Vagina (tissue), 2 donors: Measurements from ENCODE around the gene WFIKKN1. TPM values are rescaled to one million over a fixed set of nuclear protein-coding genes. Genes with fewer than 3 reads are reported as not detected.

Source experiments
- DNase-seq, 2 donors: peaks; one replicate each; pipeline ENCODE4 v3.0.0-alpha.2; 2017; ENCODE audit errors: extremely low spot score in 2 of 2
- H3K27ac ChIP-seq: fragments of 200-600 bp; sonication (generic); one replicate; pipeline ENCODE4 v1.5.1; 2019
- H3K27me3 ChIP-seq: fragments of 200-600 bp; sonication (generic); one replicate; pipeline ENCODE4 v1.5.1; 2019
- H3K36me3 ChIP-seq, 2 donors: fragments of 200-600 bp; sonication (generic); one replicate each; pipeline ENCODE4 v1.5.1; 2017 to 2019
- H3K4me1 ChIP-seq: fragments of 200-600 bp; sonication (generic); one replicate; pipeline ENCODE4 v1.5.1; 2019
- H3K4me3 ChIP-seq, 2 donors: fragments of 200-600 bp; sonication (generic); 1 replicate in 1 of 2; 2 replicates in 1 of 2; pipeline ENCODE4 v1.5.1; 2016 to 2019
- H3K9me3 ChIP-seq: fragments of 200-600 bp; sonication (generic); one replicate; pipeline ENCODE4 v1.5.1; 2019
- POLR2A ChIP-seq, 2 donors: fragments of 450-650 bp; IDR thresholded peaks; one replicate each; pipeline ENCODE4 v1.6.1; 2017; ENCODE audit warnings: antibody characterized with exemption in 2 of 2, mild to moderate bottlenecking in 2 of 2, moderate library complexity in 2 of 2
- POLR2AphosphoS5 ChIP-seq, 2 donors: sonication (generic); formaldehyde crosslinking; IDR thresholded peaks; one replicate each; pipeline ENCODE4 v1.9.0; 2017; ENCODE audit warnings: antibody characterized with exemption in 2 of 2, mild to moderate bottlenecking in 2 of 2, low read depth in 1 of 2; ENCODE audit not compliant: insufficient read depth in 1 of 2
- intact Hi-C: fragments of 100-400 bp; cut with DNase I; formaldehyde crosslinking; loops from one replicate; pipeline ENCODE4 v1.15.1; 2023
- total RNA-seq: library from RNA; depleted of rRNA; stranded (reverse); fragments of >200 nt; gene quantifications from one replicate; pipeline ENCODE4 v1.2.3, GENCODE V29; 2016
- TF ChIP-seq, protein P1 (sequence below), 3 experiments: fragments of 450-650 bp in 2 of 3; fragments of 200-600 bp in 1 of 3; sonication (generic) in 1 of 3; IDR thresholded peaks; one replicate each; pipeline ENCODE4 v1.5.1; 2017 to 2019; ENCODE audit warnings: antibody characterized with exemption in 3 of 3, mild to moderate bottlenecking in 2 of 3, moderate library complexity in 2 of 3

WFIKKN1 gene
- total RNA-seq, 1 donor from 2014 or later, result 3.2 TPM

DNA sequence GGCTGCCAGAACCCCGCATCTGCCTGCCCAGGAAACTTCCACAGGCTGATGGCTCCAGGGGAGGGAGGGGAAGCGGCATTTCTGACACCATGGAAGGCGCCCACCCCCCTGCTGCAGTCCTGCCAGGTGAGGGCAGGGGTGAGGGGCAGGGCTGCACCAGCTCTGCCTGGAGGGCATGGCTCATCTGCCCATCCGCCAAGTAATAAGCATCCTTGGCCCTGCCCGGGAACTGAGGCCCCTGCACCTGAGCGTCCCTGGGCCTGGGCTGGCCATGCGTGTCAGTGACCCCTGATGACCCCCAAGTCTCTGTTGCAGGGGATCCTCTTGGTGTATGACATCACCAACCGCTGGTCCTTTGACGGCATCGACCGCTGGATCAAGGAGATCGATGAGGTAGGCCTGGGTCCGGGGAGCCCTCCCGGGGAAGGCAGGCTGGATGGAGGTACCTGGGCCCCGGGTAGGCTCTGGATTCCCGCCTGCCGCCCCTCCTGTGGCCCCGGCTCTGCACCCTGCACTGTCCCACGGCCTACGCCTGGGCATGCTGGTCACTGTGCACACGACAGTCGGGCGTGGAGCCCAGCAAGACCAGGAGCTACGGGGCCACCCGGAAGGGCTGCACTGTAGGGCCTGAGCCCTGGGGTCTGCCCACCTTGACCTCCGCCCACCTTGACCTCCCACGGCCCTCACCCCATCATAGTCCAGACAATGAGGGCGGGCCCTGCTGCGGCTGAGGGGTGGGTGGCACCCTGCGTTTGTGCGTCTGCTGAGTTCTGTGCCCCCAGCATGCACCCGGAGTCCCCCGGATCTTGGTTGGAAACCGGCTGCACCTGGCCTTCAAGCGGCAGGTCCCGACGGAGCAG is 5.4 kb upstream of the WFIKKN1 start:
- no peaks in the 10 kb centered on the region for H3K9me3 ChIP-seq
- intact Hi-C loops, result no loop called here
- no peaks in the 10 kb centered on the region for H3K27me3 ChIP-seq
- DNase-seq, result no peak
- H3K27ac ChIP-seq, result peak overlapping the region; percentile 82
- peaks cover 53% of the 10 kb centered on the region for H3K4me1 ChIP-seq
- H3K36me3 ChIP-seq, result no peaks in the 10 kb centered on the region
- TF ChIP-seq, protein P1, sequence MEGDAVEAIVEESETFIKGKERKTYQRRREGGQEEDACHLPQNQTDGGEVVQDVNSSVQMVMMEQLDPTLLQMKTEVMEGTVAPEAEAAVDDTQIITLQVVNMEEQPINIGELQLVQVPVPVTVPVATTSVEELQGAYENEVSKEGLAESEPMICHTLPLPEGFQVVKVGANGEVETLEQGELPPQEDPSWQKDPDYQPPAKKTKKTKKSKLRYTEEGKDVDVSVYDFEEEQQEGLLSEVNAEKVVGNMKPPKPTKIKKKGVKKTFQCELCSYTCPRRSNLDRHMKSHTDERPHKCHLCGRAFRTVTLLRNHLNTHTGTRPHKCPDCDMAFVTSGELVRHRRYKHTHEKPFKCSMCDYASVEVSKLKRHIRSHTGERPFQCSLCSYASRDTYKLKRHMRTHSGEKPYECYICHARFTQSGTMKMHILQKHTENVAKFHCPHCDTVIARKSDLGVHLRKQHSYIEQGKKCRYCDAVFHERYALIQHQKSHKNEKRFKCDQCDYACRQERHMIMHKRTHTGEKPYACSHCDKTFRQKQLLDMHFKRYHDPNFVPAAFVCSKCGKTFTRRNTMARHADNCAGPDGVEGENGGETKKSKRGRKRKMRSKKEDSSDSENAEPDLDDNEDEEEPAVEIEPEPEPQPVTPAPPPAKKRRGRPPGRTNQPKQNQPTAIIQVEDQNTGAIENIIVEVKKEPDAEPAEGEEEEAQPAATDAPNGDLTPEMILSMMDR (IDR thresholded peaks at IDR 0.05), result no peak
- TF ChIP-seq POLR2AphosphoS5 (IDR thresholded peaks at IDR 0.05; ENCODE audit: insufficient read depth in 1 of 2, low read depth in 1 of 2), result no peak
- no peak for TF ChIP-seq POLR2A (IDR thresholded peaks at IDR 0.05)
- no peak overlapping the region for H3K4me3 ChIP-seq

DNA sequence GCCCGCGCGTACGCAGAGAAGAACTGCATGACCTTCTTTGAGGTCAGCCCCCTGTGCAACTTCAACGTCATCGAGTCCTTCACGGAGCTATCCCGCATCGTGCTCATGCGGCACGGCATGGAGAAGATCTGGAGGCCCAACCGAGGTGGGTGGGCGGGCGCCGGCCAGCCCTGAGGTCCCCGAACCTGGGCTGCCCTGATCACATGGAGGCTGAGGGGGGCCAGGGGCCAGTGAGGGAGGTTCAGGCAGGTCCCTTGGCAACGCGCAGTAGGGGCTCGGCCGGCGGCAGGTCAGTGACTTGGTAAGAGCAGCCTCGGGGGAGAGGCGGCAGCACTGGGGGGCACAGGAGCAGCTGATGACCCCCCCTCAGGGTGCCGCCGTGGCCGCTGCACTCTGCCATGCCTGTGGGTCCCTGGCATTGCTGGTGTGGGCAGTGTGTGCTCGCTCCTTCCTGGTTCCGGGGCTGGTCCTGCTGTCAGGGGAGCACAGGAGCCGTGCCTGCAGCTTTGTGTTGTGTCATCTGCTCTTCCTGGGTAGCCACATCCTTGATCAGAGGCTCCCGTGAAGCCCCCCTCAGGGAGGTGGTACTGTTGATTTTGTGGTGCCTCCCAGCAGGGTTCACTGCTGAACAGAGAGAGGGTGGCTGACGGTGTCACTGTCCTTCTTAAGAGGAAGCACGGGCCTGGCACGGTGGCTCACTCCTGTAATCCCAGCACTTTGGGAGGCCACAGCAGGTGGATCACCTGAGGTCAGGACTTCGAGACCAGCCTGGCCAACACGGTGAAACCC is 4.6 kb upstream of the WFIKKN1 start:
- TF ChIP-seq POLR2AphosphoS5 (IDR thresholded peaks at IDR 0.05; ENCODE audit: insufficient read depth in 1 of 2, low read depth in 1 of 2) (no peak), POLR2A (IDR thresholded peaks at IDR 0.05) (no peak)
- TF ChIP-seq, protein P1 (IDR thresholded peaks at IDR 0.05), result no peak
- no peaks in the 10 kb centered on the region for H3K36me3 ChIP-seq
- H3K4me1 ChIP-seq, result peaks cover 57% of the 10 kb centered on the region
- H3K27me3 ChIP-seq, result no peaks in the 10 kb centered on the region
- H3K4me3 ChIP-seq, result no peak overlapping the region
- intact Hi-C loops, result no loop called here
- no peaks in the 10 kb centered on the region for H3K9me3 ChIP-seq
- DNase-seq, result no peak
- H3K27ac ChIP-seq, result peak overlapping the region; percentile 82

DNA sequence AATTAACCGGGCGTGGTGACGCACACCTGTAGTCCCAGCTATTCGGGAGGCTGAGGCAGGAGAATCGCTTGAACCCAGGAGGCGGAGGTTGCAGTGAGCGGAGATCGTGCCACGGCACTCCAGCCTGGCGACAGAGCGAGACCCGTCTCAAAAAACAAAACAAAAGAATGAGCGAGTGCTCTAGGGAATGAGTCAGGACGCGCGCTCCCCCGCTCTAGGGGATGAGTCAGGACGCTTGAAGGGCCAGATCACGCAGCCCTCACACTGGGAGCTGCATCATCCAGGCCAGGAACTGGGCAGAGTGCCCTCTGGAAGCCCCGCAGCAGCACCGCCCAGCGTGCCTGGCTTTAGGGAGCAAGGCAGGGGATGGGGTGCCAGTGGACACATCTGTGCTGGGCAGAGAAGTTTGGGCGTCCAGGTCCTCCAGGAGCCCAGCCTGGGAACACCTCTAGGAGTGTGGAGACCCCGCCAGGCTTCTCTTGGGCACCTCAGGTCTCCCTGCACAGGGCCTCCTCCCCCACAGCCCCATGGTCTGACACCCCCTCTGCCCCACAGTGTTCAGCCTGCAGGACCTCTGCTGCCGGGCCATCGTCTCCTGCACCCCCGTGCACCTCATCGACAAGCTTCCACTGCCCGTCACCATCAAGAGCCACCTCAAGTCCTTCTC is 3.9 kb upstream of the WFIKKN1 start:
- Histone ChIP-seq H3K27me3 (no peaks in the 10 kb centered on the region), H3K27ac (peak overlapping the region; percentile 82), H3K9me3 (no peaks in the 10 kb centered on the region), H3K4me3 (no peak overlapping the region), H3K36me3 (no peaks in the 10 kb centered on the region), H3K4me1 (peaks cover 54% of the 10 kb centered on the region)
- no peak for DNase-seq
- TF ChIP-seq, protein P1 (IDR thresholded peaks at IDR 0.05), result no peak
- peak; percentile 75 to 77 for TF ChIP-seq POLR2AphosphoS5 (IDR thresholded peaks at IDR 0.05; ENCODE audit: insufficient read depth in 1 of 2, low read depth in 1 of 2)
- no peak for TF ChIP-seq POLR2A (IDR thresholded peaks at IDR 0.05)
- intact Hi-C loops, result no loop called here

DNA sequence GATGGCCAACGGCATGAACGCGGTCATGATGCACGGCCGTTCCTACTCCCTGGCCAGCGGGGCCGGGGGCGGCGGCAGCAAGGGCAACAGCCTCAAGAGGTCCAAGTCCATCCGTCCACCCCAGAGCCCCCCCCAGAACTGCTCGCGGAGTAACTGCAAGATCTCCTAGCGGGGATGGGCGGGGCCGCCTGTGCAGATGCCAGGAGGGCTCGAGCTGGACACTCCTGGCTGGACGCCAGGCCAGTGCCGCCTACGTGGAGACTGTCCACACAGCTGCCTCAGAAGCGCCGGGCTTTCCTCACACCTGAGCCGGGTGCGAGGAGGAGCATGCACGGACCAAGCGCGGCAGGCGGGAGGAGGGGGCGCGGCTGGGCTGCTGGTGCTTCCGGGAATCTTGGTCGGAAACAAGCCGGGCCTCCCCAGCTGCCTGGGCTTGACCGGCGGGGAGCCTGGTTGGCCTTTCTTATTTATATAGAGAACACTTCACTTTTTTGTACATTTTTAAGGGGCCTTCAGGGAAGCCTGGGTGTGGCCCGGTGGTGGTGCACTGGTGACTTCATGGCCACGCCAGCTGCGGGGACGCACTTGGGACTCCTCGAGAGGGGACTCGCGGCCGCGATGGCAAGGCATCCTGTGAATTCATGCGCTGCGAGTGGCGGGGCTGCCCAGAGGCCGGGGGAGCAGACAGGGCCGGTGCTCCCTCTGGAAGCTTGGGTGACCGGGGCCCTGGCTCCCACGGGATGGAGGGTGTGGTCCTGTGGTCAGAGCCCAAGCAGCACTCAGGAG is 3.1 kb upstream of the WFIKKN1 start:
- TF ChIP-seq POLR2AphosphoS5 (IDR thresholded peaks at IDR 0.05; ENCODE audit: insufficient read depth in 1 of 2, low read depth in 1 of 2) (peak in 1 of 2 donors; percentile 10), POLR2A (IDR thresholded peaks at IDR 0.05) (no peak)
- TF ChIP-seq, protein P1 (IDR thresholded peaks at IDR 0.05), result no peak
- H3K4me1 ChIP-seq, result peaks cover 47% of the 10 kb centered on the region
- no peaks in the 10 kb centered on the region for H3K9me3 ChIP-seq
- H3K36me3 ChIP-seq, result no peaks in the 10 kb centered on the region
- intact Hi-C loops, result no loop called here
- H3K4me3 ChIP-seq, result no peak overlapping the region
- no peaks in the 10 kb centered on the region for H3K27me3 ChIP-seq
- H3K27ac ChIP-seq, result peak overlapping the region; percentile 82
- DNase-seq, result no peak
